GM20431 (cell line): ENCODE measurements around the gene C11orf91.

Source experiments
- in situ Hi-C: fragments of 300-500 bp; cut with MseI, MboI; formaldehyde crosslinking; loops from one replicate; pipeline ENCODE4 v1.15.0; 2020; ENCODE audit warnings: low sequenced_read_pairs; ENCODE audit not compliant: unreplicated experiment

C11orf91 gene

GRCh38 chr11:33655842-33656600, 44.6 kb downstream of the C11orf91 start:
- in situ Hi-C loops = no loop called here

GRCh38 chr11:33654594-33654993, 46.0 kb downstream of the C11orf91 start:
- in situ Hi-C loops = no loop called here

DNA sequence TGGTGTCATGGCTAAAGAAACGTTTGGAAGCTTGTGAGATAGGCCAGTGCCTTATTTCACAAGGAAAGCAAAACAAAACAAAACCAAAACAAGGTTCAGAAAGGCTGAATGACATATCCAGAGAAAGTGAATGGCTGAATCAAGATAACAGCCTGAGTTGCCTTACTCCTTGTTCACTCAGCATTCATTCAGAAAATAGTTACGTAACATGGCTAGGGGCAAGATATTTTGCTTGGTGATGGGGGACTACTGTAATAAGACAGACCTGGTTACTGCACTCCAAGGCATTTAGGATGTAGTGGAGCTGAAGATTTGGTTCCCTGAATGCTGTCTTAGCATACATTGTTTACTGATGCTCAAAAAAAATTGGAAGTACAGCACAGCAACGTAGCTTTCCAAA, 47.7 kb downstream of the C11orf91 start:
- in situ Hi-C loops = no loop called here

DNA sequence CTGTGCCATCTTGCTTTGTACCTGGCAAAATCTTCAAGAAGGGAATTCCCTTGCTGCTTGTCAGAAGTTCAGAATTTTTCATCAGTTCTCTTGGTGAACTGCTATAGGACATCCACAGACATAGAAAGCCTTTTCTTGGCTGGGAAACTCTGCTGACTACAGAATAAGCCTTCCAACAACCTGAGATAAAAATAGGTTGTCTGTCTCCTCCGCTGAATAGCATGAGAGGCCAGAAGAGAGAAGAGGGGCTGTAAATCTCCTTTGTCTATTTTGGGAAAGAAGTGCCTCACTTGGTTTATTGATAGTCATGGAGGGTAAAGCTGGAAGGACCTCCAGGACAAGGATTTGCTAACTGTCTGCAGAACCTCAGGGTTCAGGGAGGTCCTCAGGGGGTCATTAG, 48.2 kb downstream of the C11orf91 start:
- in situ Hi-C loops = no loop called here

DNA sequence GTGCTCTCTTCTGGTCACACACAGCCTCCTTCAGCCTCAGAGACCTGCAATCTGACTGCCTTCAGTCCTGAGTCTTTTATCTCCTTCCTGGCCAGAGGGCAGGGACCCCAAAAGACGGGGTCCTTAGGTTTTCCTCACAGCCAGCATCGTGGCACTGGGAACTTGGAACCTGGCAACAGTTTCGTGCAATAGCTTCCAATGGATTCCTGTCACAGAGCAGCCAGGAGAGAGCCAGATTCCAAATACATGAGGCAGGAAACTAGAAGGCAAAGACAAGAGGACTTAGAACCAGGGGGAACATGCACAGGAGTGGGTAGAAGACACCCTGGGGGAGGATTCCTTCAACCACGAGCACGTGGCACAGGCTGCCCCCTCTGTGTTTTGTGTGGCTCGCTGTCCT, 48.6 kb downstream of the C11orf91 start:
- in situ Hi-C loops = no loop called here

GRCh38 chr11:33651555-33651954, 49.1 kb downstream of the C11orf91 start:
- in situ Hi-C loops = no loop called here

DNA sequence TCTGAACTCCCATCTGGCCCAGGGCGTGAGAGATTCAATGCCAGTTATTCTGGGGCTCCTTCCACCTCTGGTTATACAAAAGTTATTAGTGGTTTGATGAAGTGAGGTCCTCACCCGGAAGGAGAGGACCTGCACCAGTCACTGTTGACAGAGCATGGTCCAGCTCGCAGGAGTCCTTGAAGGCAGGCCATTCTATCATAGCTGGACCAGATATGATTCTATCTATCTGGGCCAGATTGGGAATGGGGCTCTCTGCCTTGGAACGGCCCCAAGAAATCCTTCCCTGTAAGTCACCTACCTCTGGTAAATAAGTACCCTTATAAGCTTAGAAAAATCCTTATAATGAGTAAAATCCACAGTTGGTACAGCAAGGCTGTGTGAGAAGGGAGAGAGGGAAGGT, 50.7 kb downstream of the C11orf91 start:
- in situ Hi-C loops = no loop called here
